DLD1 (cell line): ENCODE data around the gene TRABD.
"Not testable (repeated sequence)": the region's sequence is repeated elsewhere in the genome, so short reads cannot be mapped to it uniquely, and the experiment has no call there.

Experiments
- in situ Hi-C: cut with HindIII; loops from 2 replicates; pipeline ENCODE4 v1.10.0; 2017; ENCODE audit warnings: low sequenced_read_pairs

The TRABD gene

GRCh38 chr22:50200461-50201190 lies 14.9 kb downstream of the TRABD start, which contains the start of gene SELENOO:
SELENOO (plus strand) TSS chr22:50201011; CDS start chr22:50201037, 26 bp downstream.
- in situ Hi-C loops: no loop called here

DNA sequence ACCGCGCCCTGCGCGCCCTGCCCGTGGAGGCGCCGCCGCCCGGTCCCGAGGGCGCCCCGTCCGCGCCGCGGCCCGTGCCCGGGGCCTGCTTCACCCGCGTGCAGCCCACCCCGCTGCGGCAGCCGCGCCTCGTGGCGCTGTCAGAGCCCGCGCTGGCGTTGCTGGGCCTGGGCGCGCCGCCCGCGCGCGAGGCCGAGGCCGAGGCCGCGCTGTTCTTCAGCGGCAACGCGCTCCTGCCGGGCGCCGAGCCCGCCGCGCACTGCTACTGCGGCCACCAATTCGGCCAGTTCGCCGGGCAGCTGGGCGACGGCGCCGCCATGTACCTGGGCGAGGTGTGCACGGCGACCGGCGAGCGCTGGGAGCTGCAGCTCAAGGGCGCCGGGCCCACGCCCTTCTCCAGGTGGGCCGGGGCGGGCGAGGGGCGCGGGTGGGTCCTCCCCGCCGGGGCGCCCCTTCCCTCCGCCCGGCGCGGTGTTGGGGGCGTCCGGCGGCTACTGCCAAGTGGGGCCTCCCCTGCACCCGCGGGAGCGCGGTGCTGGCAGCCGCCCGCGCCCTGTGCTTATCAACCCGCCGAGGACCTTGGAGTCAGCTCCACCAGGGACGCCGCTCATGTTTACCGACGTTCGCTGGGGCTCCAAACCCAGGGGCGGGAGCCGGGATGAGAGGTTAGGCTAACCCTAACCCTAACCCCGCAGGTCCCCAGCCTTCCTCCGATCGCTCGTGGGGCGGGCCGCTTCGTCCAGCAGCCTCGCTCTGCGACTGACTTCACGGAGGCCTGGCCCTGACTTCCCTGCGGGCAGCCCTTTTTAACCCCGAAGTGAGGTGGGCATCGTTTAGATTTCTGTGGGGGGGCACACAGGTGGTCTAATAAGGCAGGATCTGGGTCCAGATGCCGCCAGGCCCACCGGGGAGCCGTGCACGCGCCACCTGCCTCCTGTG lies 15.7 kb downstream of the TRABD start:
- in situ Hi-C loops: no loop called here

GRCh38 chr22:50202130-50202666 lies 16.5 kb downstream of the TRABD start:
- in situ Hi-C loops: no loop called here

- in situ Hi-C loops: no loop called here
Measured at GRCh38 chr22:50203288-50203687, 17.6 kb downstream of the TRABD start.

DNA sequence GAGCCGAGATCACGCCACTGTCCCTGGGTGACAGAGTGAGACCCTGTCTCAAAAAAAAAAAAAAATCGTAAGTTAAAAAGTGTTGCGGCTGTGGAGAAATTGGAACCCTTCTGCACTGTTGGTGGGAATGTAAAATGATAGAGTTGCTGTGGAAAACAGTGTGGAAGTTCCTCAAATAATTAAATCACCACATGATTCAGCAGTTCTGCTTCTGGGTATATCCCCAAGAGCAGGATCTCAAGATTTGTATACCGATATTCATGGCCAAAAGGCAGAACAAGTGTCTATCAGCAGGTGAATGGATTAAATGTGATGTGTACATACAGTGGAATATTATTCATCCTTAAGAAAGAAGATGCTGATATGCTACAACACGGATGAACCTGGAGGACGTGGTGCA lies 18.9 kb downstream of the TRABD start:
- in situ Hi-C loops: no loop called here

GRCh38 chr22:50204998-50205397 lies 19.3 kb downstream of the TRABD start:
- in situ Hi-C loops: not testable (repeated sequence)

GRCh38 chr22:50205781-50206569 lies 20.3 kb downstream of the TRABD start:
- in situ Hi-C loops: no loop called here

GRCh38 chr22:50206599-50206998 lies 20.9 kb downstream of the TRABD start:
- in situ Hi-C loops: no loop called here

- in situ Hi-C loops: no loop called here
Measured at GRCh38 chr22:50207383-50208140, 21.8 kb downstream of the TRABD start.

- in situ Hi-C loops: no loop called here
Measured at GRCh38 chr22:50208430-50208938, 22.8 kb downstream of the TRABD start.

GRCh38 chr22:50208939-50209892 lies 23.5 kb downstream of the TRABD start:
- in situ Hi-C loops: no loop called here

GRCh38 chr22:50209893-50210292 lies 24.2 kb downstream of the TRABD start:
- in situ Hi-C loops: no loop called here

- in situ Hi-C loops: no loop called here
Measured at GRCh38 chr22:50210378-50211139, 24.8 kb downstream of the TRABD start.

GRCh38 chr22:50211147-50211546 lies 25.4 kb downstream of the TRABD start:
- in situ Hi-C loops: no loop called here

DNA sequence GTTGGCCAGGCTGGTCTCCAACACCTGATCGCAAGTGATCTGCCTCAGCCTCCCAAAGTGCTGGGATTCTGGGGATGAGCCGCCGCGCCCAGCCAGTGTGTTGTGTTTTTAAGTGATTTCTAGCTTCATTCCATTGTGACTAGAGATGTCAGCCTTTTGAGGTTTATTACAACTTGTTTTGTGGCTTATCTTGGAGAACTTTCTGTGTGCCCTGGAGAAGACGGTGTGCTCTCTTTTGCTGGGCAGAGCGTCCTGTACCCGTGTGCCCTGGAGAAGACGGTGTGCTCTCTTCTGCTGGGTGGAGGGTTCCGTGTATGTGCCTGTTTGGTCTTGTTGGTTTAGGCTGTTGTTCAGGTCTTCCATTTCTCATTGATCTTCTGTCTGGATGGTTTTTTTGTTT lies 27.6 kb downstream of the TRABD start:
- in situ Hi-C loops: no loop called here

DNA sequence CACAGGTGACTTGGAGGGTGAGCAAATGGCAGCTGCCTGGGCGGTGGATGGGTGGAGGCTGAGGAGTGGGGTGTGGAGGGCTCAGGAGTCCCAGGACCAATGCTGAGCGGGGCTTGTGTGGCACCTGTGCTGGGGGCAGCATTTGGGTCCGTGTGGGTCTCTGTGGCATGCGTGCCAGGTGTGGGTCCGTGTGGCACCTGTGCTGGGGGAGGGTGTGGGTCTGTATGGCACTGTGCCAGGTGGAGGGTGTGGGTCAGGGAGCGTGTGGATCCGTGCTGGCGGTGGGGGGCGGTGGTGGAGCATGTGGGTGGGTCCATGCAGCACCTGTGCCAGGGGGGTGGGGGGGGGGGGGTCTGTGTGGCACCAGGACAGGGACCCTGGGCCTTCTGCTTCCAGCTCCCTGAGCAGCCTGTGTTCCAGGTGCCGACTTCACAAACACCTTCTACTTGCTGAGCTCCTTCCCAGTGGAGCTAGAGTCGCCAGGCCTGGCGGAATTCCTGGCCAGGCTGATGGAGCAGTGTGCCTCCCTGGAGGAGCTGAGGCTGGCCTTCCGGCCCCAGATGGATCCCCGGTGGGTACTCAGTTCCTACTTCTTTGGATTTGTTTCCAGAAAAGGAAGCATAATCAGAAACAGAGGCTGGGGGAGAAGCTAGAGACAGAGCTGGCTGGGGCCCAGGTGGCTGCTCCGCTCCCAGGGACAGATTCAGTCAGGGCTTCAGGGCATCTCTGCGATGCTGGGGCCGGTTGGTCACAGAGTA lies 29.8 kb downstream of the TRABD start:
- in situ Hi-C loops: no loop called here

GRCh38 chr22:50216055-50216683 lies 30.5 kb downstream of the TRABD start:
- in situ Hi-C loops: no loop called here
